ENCODE data around the gene HOXD11.

HOXD11 gene

DNA sequence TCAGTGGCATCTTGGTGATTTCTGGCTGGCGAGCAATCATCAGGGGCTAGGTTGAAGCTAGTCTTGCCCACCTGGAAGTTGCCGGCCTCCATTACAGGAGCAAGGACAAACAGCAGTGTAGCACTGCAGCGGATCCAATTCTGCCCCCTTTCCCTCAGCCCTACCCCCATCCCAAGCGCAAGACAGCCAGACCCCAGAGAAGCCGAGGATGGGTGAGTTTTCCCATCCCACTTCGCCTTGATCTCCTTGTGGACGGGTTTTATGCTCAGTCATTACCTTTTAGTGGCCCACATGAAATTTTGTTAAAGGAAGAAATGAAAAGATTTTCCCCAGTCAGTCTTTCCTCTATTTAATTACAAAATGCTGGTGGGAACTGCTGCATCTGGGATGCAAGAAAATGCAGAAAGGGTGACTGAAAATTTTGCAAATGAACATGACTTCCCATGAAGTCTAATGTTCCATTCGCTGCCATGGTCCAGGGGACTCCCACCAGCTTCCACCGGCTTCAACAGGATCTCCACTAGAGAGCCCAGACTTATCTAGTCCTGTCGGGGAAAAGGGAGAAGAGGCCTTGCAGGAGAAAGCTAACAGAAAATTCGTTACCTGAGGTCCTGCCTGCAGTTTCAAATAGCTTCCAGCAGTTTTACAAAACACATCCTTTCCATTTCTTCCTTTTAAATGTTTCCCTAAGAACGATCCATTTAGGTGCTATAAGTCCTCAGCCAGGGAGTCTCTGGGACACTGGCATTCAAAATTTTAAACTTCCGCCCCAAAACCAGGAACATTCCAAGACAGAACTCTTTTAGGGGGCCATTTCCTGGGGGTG lies 13.5 kb downstream of the HOXD11 start:
- no peak for DNase-seq (ENCODE audit: low read depth in 2 of 2)

GRCh38 chr2:176121190-176122051 lies 14.3 kb downstream of the HOXD11 start:
- no peak for DNase-seq (ENCODE audit: low read depth in 2 of 2)

- no peak for DNase-seq (ENCODE audit: low read depth in 2 of 2)
These were observed 15.1 kb downstream of the HOXD11 start for GRCh38 chr2:176122052-176122682.

- DNase-seq (ENCODE audit: low read depth in 2 of 2) = no peak
These were observed 15.8 kb downstream of the HOXD11 start, which contains the start of gene HOXD9 for GRCh38 chr2:176122683-176123410. TSS of gene HOXD9 (plus strand) at chr2:176122719. CDS start at chr2:176122769, 50 bp downstream.

GRCh38 chr2:176123411-176124109 lies 16.5 kb downstream of the HOXD11 start:
- DNase-seq (ENCODE audit: low read depth in 2 of 2) = no peak

- no peak for DNase-seq (ENCODE audit: low read depth in 2 of 2)
These were observed 17.2 kb downstream of the HOXD11 start for GRCh38 chr2:176124110-176124946.

GRCh38 chr2:176124947-176125771 lies 18.1 kb downstream of the HOXD11 start:
- DNase-seq (ENCODE audit: low read depth in 2 of 2) = no peak

- DNase-seq (ENCODE audit: low read depth in 2 of 2) = no peak
These were observed 18.6 kb downstream of the HOXD11 start for GRCh38 chr2:176125772-176126054.

DNA sequence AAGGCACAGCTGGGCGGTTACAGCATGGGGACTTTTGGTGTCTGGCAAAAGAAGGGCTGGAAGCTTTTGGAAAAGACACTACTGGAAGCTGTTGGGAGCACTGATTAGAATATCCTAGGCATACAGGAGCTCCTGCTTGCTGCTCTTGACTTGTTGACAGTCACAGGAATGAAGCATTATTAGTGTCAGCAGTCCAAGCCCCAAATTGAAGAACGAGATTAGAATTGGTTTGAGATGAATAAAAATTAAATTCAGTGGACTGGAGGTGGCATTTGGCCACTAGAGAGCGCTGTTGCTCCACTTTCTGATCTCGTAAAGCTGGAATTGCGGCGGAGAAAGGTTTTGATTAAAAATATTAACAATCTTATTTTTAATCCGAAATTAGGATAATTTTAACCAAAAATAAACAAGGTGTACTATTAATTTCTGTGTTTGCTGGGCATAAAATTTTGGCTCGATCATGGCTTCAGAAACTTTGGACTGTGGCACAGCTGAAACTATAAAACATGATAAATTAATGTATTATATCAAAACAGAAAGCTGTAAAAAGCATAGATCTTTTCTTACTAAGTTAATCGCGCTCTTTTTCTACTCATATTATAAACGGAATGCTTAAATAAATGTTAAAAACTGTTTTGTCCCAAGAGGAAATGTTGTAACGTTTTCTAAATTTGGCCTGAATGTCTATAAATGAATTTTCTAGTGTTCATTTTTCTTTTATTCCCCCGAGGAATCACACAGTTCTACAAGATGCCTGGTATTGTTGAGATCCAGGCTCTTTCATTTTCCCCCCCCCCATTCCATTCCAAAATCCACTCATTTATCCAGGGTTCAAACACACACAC lies 20.1 kb downstream of the HOXD11 start:
- peak in 1 of 2 donors; percentile 31 for DNase-seq (ENCODE audit: low read depth in 2 of 2)

DNA sequence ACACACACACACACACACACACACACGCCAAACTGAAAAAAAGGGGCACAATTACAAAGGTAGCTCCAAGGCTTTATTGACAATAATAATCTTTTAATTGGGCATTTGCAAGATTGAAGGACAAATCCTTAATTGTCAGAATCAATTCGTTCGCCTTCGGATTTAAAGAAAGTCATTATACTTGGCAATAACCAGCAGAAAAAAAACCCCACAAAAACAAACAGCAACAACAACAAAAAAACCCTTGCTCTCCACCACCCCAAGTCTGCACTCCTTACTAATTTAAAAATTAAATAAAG lies 20.6 kb downstream of the HOXD11 start:
- no peak for DNase-seq (ENCODE audit: low read depth in 2 of 2)

- no peak for DNase-seq (ENCODE audit: low read depth in 2 of 2)
These were observed 21.3 kb downstream of the HOXD11 start for GRCh38 chr2:176128172-176128981.

- DNase-seq (ENCODE audit: low read depth in 2 of 2) = no peak
These were observed 22.1 kb downstream of the HOXD11 start, which contains the start of gene HOXD8 for GRCh38 chr2:176128982-176129796. TSS of gene HOXD8 (plus strand) at chr2:176129705. CDS start at chr2:176130367, 662 bp downstream.

GRCh38 chr2:176129813-176130146 lies 22.7 kb downstream of the HOXD11 start:
- no peak for DNase-seq (ENCODE audit: low read depth in 2 of 2)

- no peak for DNase-seq (ENCODE audit: low read depth in 2 of 2)
These were observed 23.3 kb downstream of the HOXD11 start for GRCh38 chr2:176130147-176130956.

- no peak for DNase-seq (ENCODE audit: low read depth in 2 of 2)
These were observed 24.1 kb downstream of the HOXD11 start for GRCh38 chr2:176130957-176131847.

Measured in stimulated activated CD8-positive, alpha-beta memory T cell treated with anti-CD3 and anti-CD28 coated beads, Interleukin-15, amount 100 ng/mL, for 4 hours (primary cell).